ENCODE data around the gene SV2C.

SV2C gene

GRCh38 chr5:76325326-76325725, 242.1 kb downstream of the SV2C start:
- TF ChIP-seq, protein P1, sequence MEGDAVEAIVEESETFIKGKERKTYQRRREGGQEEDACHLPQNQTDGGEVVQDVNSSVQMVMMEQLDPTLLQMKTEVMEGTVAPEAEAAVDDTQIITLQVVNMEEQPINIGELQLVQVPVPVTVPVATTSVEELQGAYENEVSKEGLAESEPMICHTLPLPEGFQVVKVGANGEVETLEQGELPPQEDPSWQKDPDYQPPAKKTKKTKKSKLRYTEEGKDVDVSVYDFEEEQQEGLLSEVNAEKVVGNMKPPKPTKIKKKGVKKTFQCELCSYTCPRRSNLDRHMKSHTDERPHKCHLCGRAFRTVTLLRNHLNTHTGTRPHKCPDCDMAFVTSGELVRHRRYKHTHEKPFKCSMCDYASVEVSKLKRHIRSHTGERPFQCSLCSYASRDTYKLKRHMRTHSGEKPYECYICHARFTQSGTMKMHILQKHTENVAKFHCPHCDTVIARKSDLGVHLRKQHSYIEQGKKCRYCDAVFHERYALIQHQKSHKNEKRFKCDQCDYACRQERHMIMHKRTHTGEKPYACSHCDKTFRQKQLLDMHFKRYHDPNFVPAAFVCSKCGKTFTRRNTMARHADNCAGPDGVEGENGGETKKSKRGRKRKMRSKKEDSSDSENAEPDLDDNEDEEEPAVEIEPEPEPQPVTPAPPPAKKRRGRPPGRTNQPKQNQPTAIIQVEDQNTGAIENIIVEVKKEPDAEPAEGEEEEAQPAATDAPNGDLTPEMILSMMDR (IDR thresholded peaks at IDR 0.05; ENCODE audit: low read depth, low read length), result no peak
- H3K4me3 ChIP-seq (replicated peaks in 1 of 2; ENCODE audit: low read depth in 2 of 2, low read length in 2 of 2), result no peak overlapping the region
- DNase-seq (ENCODE audit: low read depth in 2 of 2), result no peak

DNA sequence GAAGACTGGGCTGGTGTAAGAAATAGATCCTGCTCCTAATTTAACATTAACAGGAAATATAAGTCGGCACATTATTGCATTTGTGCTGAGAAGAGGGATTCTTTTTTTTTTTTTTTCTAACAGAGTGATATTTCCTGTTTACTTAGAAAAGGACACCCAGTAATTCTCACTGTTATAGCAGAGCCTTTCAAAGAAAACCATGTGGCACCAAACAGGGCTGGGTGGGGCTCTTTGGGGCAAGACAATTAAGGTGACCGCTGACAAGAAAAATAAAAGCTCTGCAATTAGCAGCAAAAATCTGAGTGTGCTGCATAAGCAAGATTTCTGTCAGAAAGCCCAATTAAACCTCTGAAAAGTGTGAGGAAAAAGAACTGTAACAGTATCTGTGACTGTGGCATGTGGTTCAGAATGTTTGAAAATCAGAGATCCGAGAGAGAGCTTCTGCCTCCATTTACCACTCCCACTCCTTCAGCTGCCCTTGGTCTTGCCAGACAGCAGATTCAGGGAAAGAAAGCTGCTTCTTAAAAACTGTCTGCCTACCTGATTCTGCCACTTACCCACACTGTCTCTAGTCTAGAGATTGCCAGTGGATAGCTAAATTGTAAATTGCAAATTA, 242.8 kb downstream of the SV2C start:
- TF ChIP-seq, protein P1 (IDR thresholded peaks at IDR 0.05; ENCODE audit: low read depth, low read length), result no peak
- H3K4me3 ChIP-seq (replicated peaks in 1 of 2; ENCODE audit: low read depth in 2 of 2, low read length in 2 of 2), result no peak overlapping the region
- no peak for DNase-seq (ENCODE audit: low read depth in 2 of 2)

DNA sequence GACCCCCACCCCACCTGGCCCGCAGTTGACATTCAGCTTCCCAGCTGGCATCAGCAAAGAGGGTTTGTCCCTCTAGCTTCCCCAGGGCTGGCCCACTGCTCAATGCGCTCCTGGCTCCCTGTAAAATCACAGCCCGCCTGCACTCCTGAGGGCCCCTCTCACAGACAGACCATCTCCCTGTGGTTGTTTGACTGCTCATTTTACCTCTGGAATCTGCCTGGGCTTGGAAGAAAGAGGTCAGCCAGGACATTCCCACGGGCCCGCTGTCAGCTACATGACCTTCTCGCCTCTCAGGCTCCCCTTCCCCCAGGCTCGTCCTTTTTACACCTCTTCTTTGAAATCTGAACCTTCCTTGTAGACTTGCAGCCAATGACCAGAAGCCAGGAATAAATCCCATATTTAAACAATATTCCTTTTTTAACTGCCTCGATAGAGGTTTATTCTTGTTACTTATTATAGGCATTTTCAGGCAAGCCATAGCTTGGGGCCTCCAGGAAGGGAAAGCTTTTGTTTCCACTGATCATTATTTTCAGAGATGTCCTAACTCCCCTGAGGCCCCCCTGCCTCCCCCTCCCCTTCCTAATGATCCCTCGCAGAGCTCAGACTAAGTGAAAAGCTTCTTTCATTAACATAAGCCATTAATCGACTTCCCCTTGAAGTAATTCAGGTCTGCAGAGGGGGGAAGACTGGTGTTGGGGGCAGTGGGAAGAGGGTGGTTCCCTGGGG, 243.6 kb downstream of the SV2C start:
- TF ChIP-seq, protein P1 (IDR thresholded peaks at IDR 0.05; ENCODE audit: low read depth, low read length), result no peak
- DNase-seq (ENCODE audit: low read depth in 2 of 2), result no peak
- H3K4me3 ChIP-seq (replicated peaks in 1 of 2; ENCODE audit: low read depth in 2 of 2, low read length in 2 of 2), result no peak overlapping the region

DNA sequence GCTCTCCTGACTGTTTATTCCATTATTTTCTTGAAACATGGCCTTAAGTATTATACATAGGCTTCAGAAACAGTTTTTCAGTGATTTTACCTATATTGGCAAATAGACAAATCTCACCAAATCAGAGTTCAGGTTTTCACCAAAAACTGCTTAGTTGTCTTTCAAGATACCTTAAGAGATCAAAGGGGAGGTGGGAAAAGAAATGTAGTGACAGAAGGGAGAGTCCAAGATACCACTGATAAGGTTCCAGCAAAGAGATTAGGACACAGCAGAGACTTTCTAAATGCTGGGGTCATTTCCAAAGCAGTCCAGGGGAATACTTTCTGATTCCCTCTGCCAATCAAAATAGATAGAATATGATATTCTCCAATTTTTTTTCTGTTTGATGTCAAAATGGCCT, 246.2 kb downstream of the SV2C start:
- no peak overlapping the region for H3K4me3 ChIP-seq (replicated peaks in 1 of 2; ENCODE audit: low read depth in 2 of 2, low read length in 2 of 2)
- DNase-seq (ENCODE audit: low read depth in 2 of 2), result no peak
- TF ChIP-seq, protein P1 (IDR thresholded peaks at IDR 0.05; ENCODE audit: low read depth, low read length), result no peak

DNA sequence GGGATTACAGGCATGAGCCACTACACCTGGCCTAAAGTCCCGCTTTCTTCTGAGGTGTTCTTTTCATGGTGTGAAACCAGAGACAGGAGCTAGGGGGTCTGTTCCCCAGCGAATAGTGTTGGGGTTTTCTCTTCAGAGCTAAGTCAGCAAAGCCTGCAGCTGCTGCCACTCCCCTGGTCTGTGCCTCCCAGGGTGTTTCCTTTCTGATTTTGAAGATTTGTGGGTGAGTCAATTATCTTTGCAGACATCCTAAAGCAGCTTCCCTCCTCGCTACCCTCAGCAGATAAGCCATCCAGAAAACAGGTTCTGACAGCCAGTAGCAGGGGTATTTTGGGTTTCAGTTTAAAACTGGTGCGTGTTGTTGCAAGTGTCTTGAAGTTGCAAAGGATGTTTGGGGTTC, 247.9 kb downstream of the SV2C start:
- TF ChIP-seq, protein P1 (IDR thresholded peaks at IDR 0.05; ENCODE audit: low read depth, low read length), result no peak
- DNase-seq (ENCODE audit: low read depth in 2 of 2), result no peak
- no peak overlapping the region for H3K4me3 ChIP-seq (replicated peaks in 1 of 2; ENCODE audit: low read depth in 2 of 2, low read length in 2 of 2)

GRCh38 chr5:76332102-76332501, 248.9 kb downstream of the SV2C start:
- TF ChIP-seq, protein P1 (IDR thresholded peaks at IDR 0.05; ENCODE audit: low read depth, low read length), result no peak
- H3K4me3 ChIP-seq (replicated peaks in 1 of 2; ENCODE audit: low read depth in 2 of 2, low read length in 2 of 2), result no peak overlapping the region
- DNase-seq (ENCODE audit: low read depth in 2 of 2), result no peak

Measured in cardiac fibroblast (primary cell).